HG02870 (cell line): ENCODE data around the gene TXNDC16.
"Not testable (repeated sequence)": the region's sequence is repeated elsewhere in the genome, so short reads cannot be mapped to it uniquely, and the experiment has no call there.

Experiments used
- ATAC-seq: cut with Tn5 transposase; IDR thresholded peaks from one replicate; pipeline ENCODE4 v1.9.1; 2021; ENCODE audit warnings: mild to moderate bottlenecking, moderate library complexity; ENCODE audit not compliant: unreplicated experiment

TXNDC16 gene

GRCh38 chr14:52552063-52552988 lies at the start of gene TXNDC16, which contains the start of gene GPR137C:
Gene TXNDC16 (minus strand): TSS chr14:52552505. CDS start chr14:52543557, 8,948 bp downstream.
Gene GPR137C (plus strand): TSS chr14:52552836. CDS start chr14:52553148, 312 bp downstream.
- peak; percentile 95 for ATAC-seq

- ATAC-seq = no peak
Observed at GRCh38 chr14:52599974-52600373, 47.7 kb upstream of the TXNDC16 start.

GRCh38 chr14:52598568-52598967 lies 46.3 kb upstream of the TXNDC16 start:
- ATAC-seq = no peak

- ATAC-seq = no peak
Observed at GRCh38 chr14:52596861-52597260, 44.6 kb upstream of the TXNDC16 start.

- ATAC-seq = no peak
Observed at GRCh38 chr14:52596320-52596719, 44.0 kb upstream of the TXNDC16 start.

- ATAC-seq = no peak
Observed at GRCh38 chr14:52590318-52590717, 38.0 kb upstream of the TXNDC16 start.

GRCh38 chr14:52589646-52590045 lies 37.3 kb upstream of the TXNDC16 start:
- no peak for ATAC-seq

- no peak for ATAC-seq
Observed at GRCh38 chr14:52583544-52583943, 31.2 kb upstream of the TXNDC16 start.

GRCh38 chr14:52575858-52576257 lies 23.6 kb upstream of the TXNDC16 start:
- no peak for ATAC-seq

GRCh38 chr14:52568454-52568853 lies 16.1 kb upstream of the TXNDC16 start:
- ATAC-seq = not testable (repeated sequence)

GRCh38 chr14:52563120-52563519 lies 10.8 kb upstream of the TXNDC16 start:
- no peak for ATAC-seq

- ATAC-seq = no peak
Observed at GRCh38 chr14:52558688-52559087, 6.4 kb upstream of the TXNDC16 start.

- no peak for ATAC-seq
Observed at GRCh38 chr14:52553671-52554575, 1.6 kb upstream of the TXNDC16 start.

GRCh38 chr14:52553002-52553670 lies 831 bp upstream of the TXNDC16 start:
- ATAC-seq = peak; percentile 10

- ATAC-seq = no peak
Observed at GRCh38 chr14:52551696-52552062, 626 bp downstream of the TXNDC16 start.

- no peak for ATAC-seq
Observed at GRCh38 chr14:52551205-52551604, 1.1 kb downstream of the TXNDC16 start.

GRCh38 chr14:52550661-52551060 lies 1.6 kb downstream of the TXNDC16 start:
- no peak for ATAC-seq

- no peak for ATAC-seq
Observed at GRCh38 chr14:52547526-52547925, 4.8 kb downstream of the TXNDC16 start.

GRCh38 chr14:52547027-52547426 lies 5.3 kb downstream of the TXNDC16 start:
- no peak for ATAC-seq

- ATAC-seq = no peak
Observed at GRCh38 chr14:52546318-52546670, 6.0 kb downstream of the TXNDC16 start.
